HEK293T (cell line): ENCODE data around the gene SLC25A26.

Experiments used
- CTCF ChIA-PET: fragments of 350-600 bp; formaldehyde crosslinking; extraction: SDS; loops from one replicate; lab custom pipeline; 2021; ENCODE audit warnings: antibody characterized with exemption, inconsistent platforms; lab: Yijun Ruan, JAX
- POLR2A ChIA-PET: fragments of 350-600 bp; formaldehyde crosslinking; extraction: SDS; loops from one replicate; lab custom pipeline; 2020; ENCODE audit warnings: antibody characterized with exemption, inconsistent platforms; lab: Yijun Ruan, JAX
- DNase-seq: peaks from one replicate; pipeline ENCODE4 v3.0.0; 2012; ENCODE audit warnings: mixed read lengths; ENCODE audit errors: extremely low spot score
- ARNT ChIP-seq: fragments of 450-650 bp; IDR thresholded peaks from 2 replicates; pipeline ENCODE4 v1.6.1; 2017; ENCODE audit warnings: mild to moderate bottlenecking
- BHLHE40 ChIP-seq: fragments of 450-650 bp; IDR thresholded peaks from 2 replicates; pipeline ENCODE4 v1.6.1; 2016; ENCODE audit warnings: mild to moderate bottlenecking, moderate library complexity, borderline replicate concordance
- CTBP1 ChIP-seq: fragments of 450-650 bp; IDR thresholded peaks from 2 replicates; pipeline ENCODE4 v1.6.1; 2016; ENCODE audit warnings: borderline replicate concordance
- ELF4 ChIP-seq: fragments of 450-650 bp; IDR thresholded peaks from 2 replicates; pipeline ENCODE4 v1.6.1; 2017; ENCODE audit warnings: antibody characterized with exemption
- FOXA1 ChIP-seq: fragments of 450-650 bp; IDR thresholded peaks from 2 replicates; pipeline ENCODE4 v1.6.1; 2016; ENCODE audit warnings: mild to moderate bottlenecking
- FOXK2 ChIP-seq: fragments of 450-650 bp; IDR thresholded peaks from 2 replicates; pipeline ENCODE4 v1.6.1; 2016; ENCODE audit warnings: mild to moderate bottlenecking
- FOXM1 ChIP-seq: fragments of 450-650 bp; IDR thresholded peaks from 2 replicates; pipeline ENCODE4 v1.6.1; 2017; ENCODE audit warnings: mild to moderate bottlenecking, borderline replicate concordance
- HDGF ChIP-seq: fragments of 450-650 bp; IDR thresholded peaks from 2 replicates; pipeline ENCODE4 v1.6.1; 2017; ENCODE audit warnings: antibody characterized with exemption, borderline replicate concordance
- L3MBTL2 ChIP-seq: fragments of 450-650 bp; conservative IDR thresholded peaks from 2 replicates; pipeline ENCODE4 v1.6.1; 2016; ENCODE audit warnings: mild to moderate bottlenecking
- LEF1 ChIP-seq: fragments of 450-650 bp; IDR thresholded peaks from 2 replicates; pipeline ENCODE4 v1.6.1; 2017; ENCODE audit warnings: mild to moderate bottlenecking, borderline replicate concordance
- NFRKB ChIP-seq: fragments of 450-650 bp; IDR thresholded peaks from 2 replicates; pipeline ENCODE4 v1.6.1; 2016; ENCODE audit warnings: mild to moderate bottlenecking, moderate library complexity
- PKNOX1 ChIP-seq: fragments of 450-650 bp; IDR thresholded peaks from 2 replicates; pipeline ENCODE4 v1.6.1; 2016
- SP1 ChIP-seq: fragments of 450-650 bp; IDR thresholded peaks from 2 replicates; pipeline ENCODE4 v1.6.1; 2017
- SUZ12 ChIP-seq: fragments of 450-650 bp; IDR thresholded peaks from 2 replicates; pipeline ENCODE4 v1.6.1; 2016; ENCODE audit warnings: mild to moderate bottlenecking
- TARDBP ChIP-seq: fragments of 450-650 bp; IDR thresholded peaks from 2 replicates; pipeline ENCODE4 v1.6.1; 2016
- ZNF384 ChIP-seq: fragments of 450-650 bp; IDR thresholded peaks from 2 replicates; pipeline ENCODE4 v1.6.1; 2016

SLC25A26 gene

GRCh38 chr3:66376568-66376967, 155.8 kb downstream of the SLC25A26 start:
- CTCF ChIA-PET: no interaction called here
- DNase-seq: no peak
- TF ChIP-seq CTBP1 (no peak), FOXA1 (no peak), TARDBP (no peak), NFRKB (no peak), FOXM1 (no peak), FOXK2 (no peak), ARNT (no peak), SUZ12 (no peak), HDGF (no peak), PKNOX1 (no peak), L3MBTL2 (no peak)
- POLR2A ChIA-PET: no interaction called here

- DNase-seq: no peak
- POLR2A ChIA-PET: no interaction called here
- no peak for TF ChIP-seq FOXK2
- no peak for TF ChIP-seq LEF1
- TF ChIP-seq L3MBTL2: no peak
- TF ChIP-seq SUZ12: no peak
- no peak for TF ChIP-seq ZNF384
- TF ChIP-seq HDGF: no peak
- TF ChIP-seq SP1: no peak
- TF ChIP-seq TARDBP: no peak
- TF ChIP-seq NFRKB: no peak
- no peak for TF ChIP-seq ELF4
- no peak for TF ChIP-seq PKNOX1
- CTCF ChIA-PET: interaction anchor here (0.7 to 1.9 kb wide), 14 partner anchors 10 to 444 kb away, joined by 3 to 11 read pairs (median 4); no protein-coding TSS in a partner anchor
Measured at GRCh38 chr3:66377800-66378199, 157.0 kb downstream of the SLC25A26 start.

GRCh38 chr3:66378256-66378655, 157.5 kb downstream of the SLC25A26 start:
- DNase-seq: peak; percentile 62
- CTCF ChIA-PET: interaction anchor here (0.7 to 1.9 kb wide), 17 partner anchors 9 to 635 kb away, joined by 3 to 11 read pairs (median 4); no protein-coding TSS in a partner anchor
- POLR2A ChIA-PET: no interaction called here
- TF ChIP-seq BHLHE40: no peak
- no peak for TF ChIP-seq TARDBP
- TF ChIP-seq FOXK2: no peak
- no peak for TF ChIP-seq NFRKB
- no peak for TF ChIP-seq ZNF384
- no peak for TF ChIP-seq SP1
- TF ChIP-seq FOXM1: no peak

GRCh38 chr3:66379565-66379964, 158.8 kb downstream of the SLC25A26 start:
- CTCF ChIA-PET: no interaction called here
- DNase-seq: no peak
- POLR2A ChIA-PET: no interaction called here
- no peak for TF ChIP-seq FOXA1
- no peak for TF ChIP-seq FOXK2

- CTCF ChIA-PET: interaction anchor here (0.5 kb wide), 1 partner anchor 117 kb away, joined by 3 read pairs; no protein-coding TSS in a partner anchor
- POLR2A ChIA-PET: no interaction called here
- no peak for DNase-seq
- no peak for TF ChIP-seq FOXA1
- no peak for TF ChIP-seq L3MBTL2
- no peak for TF ChIP-seq ARNT
- no peak for TF ChIP-seq LEF1
- no peak for TF ChIP-seq ELF4
- TF ChIP-seq NFRKB: no peak
Measured at GRCh38 chr3:66380200-66380932, 159.6 kb downstream of the SLC25A26 start.

- ChIA-PET CTCF (interaction anchor here (0.6 kb wide), 1 partner anchor 441 kb away, joined by 3 read pairs; no protein-coding TSS in a partner anchor), POLR2A (no interaction called here)
- TF ChIP-seq TARDBP (no peak), LEF1 (no peak), ZNF384 (no peak), FOXA1 (no peak), PKNOX1 (no peak)
- no peak for DNase-seq
Measured at GRCh38 chr3:66381626-66382025, 160.8 kb downstream of the SLC25A26 start.

GRCh38 chr3:66382142-66382541, 161.3 kb downstream of the SLC25A26 start:
- ChIA-PET POLR2A (no interaction called here), CTCF (no interaction called here)
- TF ChIP-seq BHLHE40 (no peak), L3MBTL2 (no peak), FOXA1 (no peak), ELF4 (no peak), NFRKB (no peak), LEF1 (no peak), TARDBP (no peak), ZNF384 (no peak)
- DNase-seq: no peak
